Uterus (tissue), 4 donors: ENCODE measurements around the gene GPANK1. TPM values are rescaled to one million over a fixed set of nuclear protein-coding genes. Genes with fewer than 3 reads are reported as not detected.
A peak's percentile ranks its signal among the peaks of the same experiment; 100 is the strongest.

ENCODE experiments used
- DNase-seq, 2 donors: peaks; one replicate each; pipeline ENCODE4 v3.0.0-alpha.2; 2019 to 2020
- H3K27ac ChIP-seq, 2 donors: fragments of 200-600 bp; sonication (generic); 1 replicate in 1 of 2; 2 replicates in 1 of 2; pipeline ENCODE4 v1.5.1; 2016 to 2018
- H3K27me3 ChIP-seq, 2 donors: fragments of 200-600 bp; sonication (generic); one replicate each; pipeline ENCODE4 v1.5.1; 2018 to 2019; ENCODE audit warnings: control low read depth in 1 of 2
- H3K36me3 ChIP-seq, 2 donors: fragments of 200-600 bp; sonication (generic); one replicate each; pipeline ENCODE4 v1.5.1; 2019; ENCODE audit warnings: control low read depth in 1 of 2
- H3K4me1 ChIP-seq, 2 donors: fragments of 200-600 bp; sonication (generic); one replicate each; pipeline ENCODE4 v1.5.1; 2018 to 2019; ENCODE audit warnings: control low read depth in 1 of 2
- H3K4me3 ChIP-seq, 2 donors: fragments of 200-600 bp; sonication (generic); 1 replicate in 1 of 2; 2 replicates in 1 of 2; pipeline ENCODE4 v1.5.1; 2018 to 2019; ENCODE audit warnings: mild to moderate bottlenecking in 1 of 2
- H3K9me3 ChIP-seq, 2 donors: fragments of 200-600 bp; sonication (generic); one replicate each; pipeline ENCODE4 v1.5.1; 2019; ENCODE audit warnings: control low read depth in 1 of 2
- CTCF ChIP-seq, 4 experiments: fragments of 200-600 bp in 2 of 4; fragments of 450-650 bp in 2 of 4; sonication (generic) in 2 of 4; IDR thresholded peaks; one replicate each; pipeline ENCODE4 v1.5.1; 2016 to 2019; ENCODE audit warnings: antibody characterized with exemption in 4 of 4, mild to moderate bottlenecking in 2 of 4, moderate library complexity in 1 of 4
- POLR2A ChIP-seq, 2 donors: fragments of 450-650 bp; IDR thresholded peaks; one replicate each; pipeline ENCODE4 v1.6.1; 2016; ENCODE audit warnings: antibody characterized with exemption in 2 of 2, mild to moderate bottlenecking in 1 of 2, moderate library complexity in 1 of 2
- intact Hi-C: fragments of 100-400 bp; cut with DNase I; formaldehyde crosslinking; loops from one replicate; pipeline ENCODE4 v1.15.1; 2023; ENCODE audit warnings: low total_unique reads
- total RNA-seq, 4 donors: library from RNA; depleted of rRNA in 3 of 4; stranded (reverse); fragments of >200 nt in 3 of 4; gene quantifications; one replicate each; pipeline versions ENCODE4 v1.1.0 to v1.2.4, GENCODE V29; 2014 to 2023
- donor health status: DM: yes; HTN: yes; CAD: no.

GPANK1 gene
- total RNA-seq, 4 donors from 2014 or later: 5.1 to 25.6 (median 15.4) TPM

- Histone ChIP-seq H3K4me1 (peaks cover 7 to 9% of the 10 kb centered on the region in 2 donors), H3K27ac (peak within 1 kb of the TSS; percentile 96 to 98), H3K4me3 (peak within 1 kb of the TSS; percentile 79 to 82), H3K9me3 (no peaks in the 10 kb centered on the region), H3K27me3 (no peaks in the 10 kb centered on the region), H3K36me3 (no peaks in the 10 kb centered on the region)
- peak; percentile 98 to 99 for TF ChIP-seq POLR2A (IDR thresholded peaks at IDR 0.05)
- TF ChIP-seq CTCF (IDR thresholded peaks at IDR 0.05): peak; percentile 6 to 24 (median 16)
- intact Hi-C loops: loop anchor here (5.0 kb wide), 1 partner anchor 936 kb away; no protein-coding TSS in a partner anchor
- DNase-seq: peak; percentile 99
Measured at GRCh38 chr6:31702819-31703716, 38.3 kb upstream of the GPANK1 start, which contains the start of gene ABHD16A. Gene ABHD16A, minus strand, starts transcription at chr6:31703324. Its CDS starts 43 bp downstream, at chr6:31703281.

DNA sequence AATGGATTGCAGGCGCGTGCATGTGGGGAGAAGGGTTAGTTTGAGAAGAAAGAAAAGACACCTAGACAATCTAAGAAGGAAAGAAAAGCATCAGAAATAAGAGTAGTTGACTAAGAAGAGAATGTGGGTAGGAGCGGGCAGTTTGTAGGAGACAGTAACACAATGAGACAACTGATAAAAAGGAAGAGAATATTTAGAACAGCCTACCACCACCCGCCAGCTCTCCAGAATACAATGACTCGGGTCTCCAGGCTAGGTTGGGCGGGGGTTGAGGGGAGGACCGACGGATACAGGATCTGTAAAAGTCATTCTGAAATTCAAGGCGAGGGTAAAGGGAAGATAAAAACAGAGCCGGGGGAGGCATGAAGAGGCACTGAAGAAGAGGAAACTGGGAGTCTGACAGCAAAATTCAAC is 37.6 kb upstream of the GPANK1 start:
- no peak for DNase-seq
- TF ChIP-seq POLR2A (IDR thresholded peaks at IDR 0.05) (no peak), CTCF (IDR thresholded peaks at IDR 0.05) (no peak)
- Histone ChIP-seq H3K4me3 (peak overlapping the region; percentile 79 to 82), H3K27ac (peak overlapping the region; percentile 96 to 98), H3K9me3 (no peaks in the 10 kb centered on the region), H3K27me3 (no peaks in the 10 kb centered on the region), H3K4me1 (peaks cover 7 to 9% of the 10 kb centered on the region in 2 donors), H3K36me3 (no peaks in the 10 kb centered on the region)
- intact Hi-C loops: loop anchor here (5.0 kb wide), 1 partner anchor 935 kb away; no protein-coding TSS in a partner anchor

- no peak for TF ChIP-seq POLR2A (IDR thresholded peaks at IDR 0.05)
- TF ChIP-seq CTCF (IDR thresholded peaks at IDR 0.05): no peak
- Histone ChIP-seq H3K27me3 (no peaks in the 10 kb centered on the region), H3K27ac (peak overlapping the region; percentile 96 to 98), H3K4me3 (peak overlapping the region; percentile 79 to 82), H3K4me1 (peaks cover 7 to 9% of the 10 kb centered on the region in 2 donors), H3K36me3 (no peaks in the 10 kb centered on the region), H3K9me3 (no peaks in the 10 kb centered on the region)
- DNase-seq: no peak
- intact Hi-C loops: loop anchor here (5.0 kb wide), 1 partner anchor 935 kb away; no protein-coding TSS in a partner anchor
Measured at GRCh38 chr6:31701666-31702404, 37.0 kb upstream of the GPANK1 start.

DNA sequence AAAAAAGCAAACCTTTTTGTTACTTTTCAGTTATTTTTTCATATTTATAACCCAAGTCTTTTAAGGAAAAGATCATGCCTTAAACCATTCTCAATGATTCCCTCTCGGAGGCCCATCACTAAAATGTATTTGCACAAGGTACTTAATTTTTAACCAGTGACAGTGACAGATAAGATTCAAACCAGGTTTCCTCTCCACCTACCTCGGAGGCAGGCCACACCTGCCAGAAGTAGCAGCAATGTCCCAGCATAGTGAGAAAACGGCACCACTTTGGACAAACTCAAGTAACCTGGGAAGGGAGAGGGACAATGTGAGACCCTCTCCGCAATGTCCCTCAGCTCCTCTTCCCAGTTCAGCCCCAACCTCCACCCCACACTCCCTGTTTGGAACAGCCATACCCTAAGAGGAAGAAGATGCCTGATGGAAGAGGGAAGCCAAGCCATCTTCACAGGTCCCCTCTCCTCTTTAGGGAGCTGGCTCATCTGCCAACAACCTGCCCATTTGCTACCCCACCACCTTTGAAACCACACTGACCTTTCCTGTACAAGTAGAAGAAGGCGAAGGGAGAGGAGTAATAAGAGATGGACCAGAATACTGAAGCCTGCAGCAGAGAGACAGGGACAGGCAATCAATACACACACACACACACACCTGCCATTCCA is 36.1 kb upstream of the GPANK1 start:
- H3K4me3 ChIP-seq: no peak overlapping the region
- TF ChIP-seq POLR2A (IDR thresholded peaks at IDR 0.05): no peak
- no peak for TF ChIP-seq CTCF (IDR thresholded peaks at IDR 0.05)
- intact Hi-C loops: loop anchor here (5.0 kb wide), 1 partner anchor 934 kb away; no protein-coding TSS in a partner anchor
- H3K27ac ChIP-seq: peak overlapping the region in 1 of 2 donors; percentile 11
- no peaks in the 10 kb centered on the region for H3K27me3 ChIP-seq
- H3K9me3 ChIP-seq: no peaks in the 10 kb centered on the region
- DNase-seq: no peak
- peaks cover 7 to 9% of the 10 kb centered on the region in 2 donors for H3K4me1 ChIP-seq
- H3K36me3 ChIP-seq: no peaks in the 10 kb centered on the region
